ENCODE measurements around the gene CEP295NL. TPM values are rescaled to one million over a fixed set of nuclear protein-coding genes. Genes with fewer than 3 reads are reported as not detected.
"Not testable (repeated sequence)": the region's sequence is repeated elsewhere in the genome, so short reads cannot be mapped to it uniquely, and the experiment has no call there.

Gene CEP295NL
- total RNA-seq, 1 donor: 2.5 TPM

DNA sequence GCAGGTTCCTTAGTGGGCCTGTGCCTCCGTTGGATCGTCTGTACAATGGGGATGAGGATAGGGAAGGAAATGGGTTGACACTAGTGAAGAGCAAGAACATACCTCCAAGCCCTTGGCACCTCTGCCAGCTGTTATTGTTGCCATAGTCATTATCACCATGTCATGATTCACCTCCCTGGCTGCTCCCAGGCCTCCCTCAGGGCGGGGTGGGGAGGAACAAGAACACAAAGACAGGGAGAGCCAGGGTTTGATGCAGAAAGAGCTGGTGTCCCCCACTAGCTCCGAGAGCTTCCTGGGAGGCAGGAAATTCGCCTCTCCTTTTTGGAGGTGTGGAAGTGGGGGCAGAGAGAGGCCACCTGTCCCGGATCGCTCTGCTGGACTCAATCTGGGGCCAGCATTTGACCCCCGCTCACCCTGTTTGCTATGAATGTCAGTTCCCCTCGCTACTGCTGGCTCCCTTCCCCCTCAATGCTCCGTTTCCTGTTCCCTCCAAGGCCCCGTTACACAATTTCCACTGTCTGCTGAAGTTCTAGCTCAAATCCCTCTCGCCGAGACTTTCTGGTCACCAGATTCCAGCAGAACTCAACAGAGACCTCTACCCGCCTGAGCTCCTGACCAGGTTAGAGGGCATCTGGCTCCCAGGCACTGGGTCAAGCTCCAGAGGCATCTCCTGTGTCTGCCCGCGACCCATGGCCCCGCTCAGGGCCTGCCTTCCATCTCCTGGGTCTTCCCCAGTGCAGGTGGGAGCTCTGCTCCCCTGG lies 13.1 kb upstream of the CEP295NL start:
- TF ChIP-seq, protein P1, sequence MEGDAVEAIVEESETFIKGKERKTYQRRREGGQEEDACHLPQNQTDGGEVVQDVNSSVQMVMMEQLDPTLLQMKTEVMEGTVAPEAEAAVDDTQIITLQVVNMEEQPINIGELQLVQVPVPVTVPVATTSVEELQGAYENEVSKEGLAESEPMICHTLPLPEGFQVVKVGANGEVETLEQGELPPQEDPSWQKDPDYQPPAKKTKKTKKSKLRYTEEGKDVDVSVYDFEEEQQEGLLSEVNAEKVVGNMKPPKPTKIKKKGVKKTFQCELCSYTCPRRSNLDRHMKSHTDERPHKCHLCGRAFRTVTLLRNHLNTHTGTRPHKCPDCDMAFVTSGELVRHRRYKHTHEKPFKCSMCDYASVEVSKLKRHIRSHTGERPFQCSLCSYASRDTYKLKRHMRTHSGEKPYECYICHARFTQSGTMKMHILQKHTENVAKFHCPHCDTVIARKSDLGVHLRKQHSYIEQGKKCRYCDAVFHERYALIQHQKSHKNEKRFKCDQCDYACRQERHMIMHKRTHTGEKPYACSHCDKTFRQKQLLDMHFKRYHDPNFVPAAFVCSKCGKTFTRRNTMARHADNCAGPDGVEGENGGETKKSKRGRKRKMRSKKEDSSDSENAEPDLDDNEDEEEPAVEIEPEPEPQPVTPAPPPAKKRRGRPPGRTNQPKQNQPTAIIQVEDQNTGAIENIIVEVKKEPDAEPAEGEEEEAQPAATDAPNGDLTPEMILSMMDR (IDR thresholded peaks at IDR 0.05; ENCODE audit: extremely low read depth, low read depth, low read length): no peak
- H3K9me3 ChIP-seq (ENCODE audit: low read depth, low read length): no peaks in the 10 kb centered on the region
- peaks cover 18% of the 10 kb centered on the region for H3K4me1 ChIP-seq (ENCODE audit: insufficient read depth, low read length)
- peak overlapping the region; percentile 56 for H3K27ac ChIP-seq (ENCODE audit: low read depth, low read length)
- H2AFZ ChIP-seq (ENCODE audit: low read length): no peak overlapping the region
- H4K20me1 ChIP-seq (ENCODE audit: insufficient read depth, low read length): peaks cover 79% of the 10 kb centered on the region
- peak overlapping the region; percentile 7 for H3K4me3 ChIP-seq (ENCODE audit: insufficient read depth, low read length)
- no peaks in the 10 kb centered on the region for H3K27me3 ChIP-seq (ENCODE audit: insufficient read depth, low read length)
- H3K4me2 ChIP-seq (ENCODE audit: insufficient read depth, low read length): peak overlapping the region; percentile 36
- peaks cover 92% of the 10 kb centered on the region for H3K79me2 ChIP-seq (ENCODE audit: insufficient read depth, low read length)
- peaks cover 5% of the 10 kb centered on the region for H3K36me3 ChIP-seq (ENCODE audit: insufficient read depth, low read length)
- peak; percentile 94 for DNase-seq (ENCODE audit: insufficient read length, low spot score, missing footprints)

- no peak overlapping the region for H3K4me3 ChIP-seq (ENCODE audit: insufficient read depth, low read length)
- H3K79me2 ChIP-seq (ENCODE audit: insufficient read depth, low read length): peaks cover 92% of the 10 kb centered on the region
- no peak overlapping the region for H2AFZ ChIP-seq (ENCODE audit: low read length)
- no peak overlapping the region for H3K4me2 ChIP-seq (ENCODE audit: insufficient read depth, low read length)
- H3K27me3 ChIP-seq (ENCODE audit: insufficient read depth, low read length): no peaks in the 10 kb centered on the region
- H3K27ac ChIP-seq (ENCODE audit: low read depth, low read length): no peak overlapping the region
- H3K36me3 ChIP-seq (ENCODE audit: insufficient read depth, low read length): peaks cover 5% of the 10 kb centered on the region
- TF ChIP-seq, protein P1 (IDR thresholded peaks at IDR 0.05; ENCODE audit: extremely low read depth, low read depth, low read length): no peak
- H4K20me1 ChIP-seq (ENCODE audit: insufficient read depth, low read length): peaks cover 76% of the 10 kb centered on the region
- no peaks in the 10 kb centered on the region for H3K9me3 ChIP-seq (ENCODE audit: low read depth, low read length)
- no peak for DNase-seq (ENCODE audit: insufficient read length, low spot score, missing footprints)
- peaks cover 11% of the 10 kb centered on the region for H3K4me1 ChIP-seq (ENCODE audit: insufficient read depth, low read length)
Observed at GRCh38 chr17:78913115-78913514, 10.1 kb upstream of the CEP295NL start.

- Histone ChIP-seq H3K36me3 (ENCODE audit: insufficient read depth, low read length) (peaks cover 5% of the 10 kb centered on the region), H3K4me2 (ENCODE audit: insufficient read depth, low read length) (no peak overlapping the region), H3K27me3 (ENCODE audit: insufficient read depth, low read length) (no peaks in the 10 kb centered on the region), H3K9me3 (ENCODE audit: low read depth, low read length) (no peaks in the 10 kb centered on the region), H2AFZ (ENCODE audit: low read length) (no peak overlapping the region), H3K4me1 (ENCODE audit: insufficient read depth, low read length) (peaks cover 11% of the 10 kb centered on the region), H3K27ac (ENCODE audit: low read depth, low read length) (no peak overlapping the region), H4K20me1 (ENCODE audit: insufficient read depth, low read length) (peaks cover 77% of the 10 kb centered on the region), H3K4me3 (ENCODE audit: insufficient read depth, low read length) (no peak overlapping the region), H3K79me2 (ENCODE audit: insufficient read depth, low read length) (peaks cover 93% of the 10 kb centered on the region)
- TF ChIP-seq, protein P1 (IDR thresholded peaks at IDR 0.05; ENCODE audit: extremely low read depth, low read depth, low read length): no peak
- peak; percentile 54 for DNase-seq (ENCODE audit: insufficient read length, low spot score, missing footprints)
Observed at GRCh38 chr17:78912082-78912481, 9.1 kb upstream of the CEP295NL start.

- not testable (repeated sequence) for H2AFZ ChIP-seq (ENCODE audit: low read length); H3K4me2 ChIP-seq (ENCODE audit: insufficient read depth, low read length); H3K4me3 ChIP-seq (ENCODE audit: insufficient read depth, low read length); H3K4me1 ChIP-seq (ENCODE audit: insufficient read depth, low read length); H3K27me3 ChIP-seq (ENCODE audit: insufficient read depth, low read length); H3K27ac ChIP-seq (ENCODE audit: low read depth, low read length); DNase-seq (ENCODE audit: insufficient read length, low spot score, missing footprints); H3K9me3 ChIP-seq (ENCODE audit: low read depth, low read length); H3K36me3 ChIP-seq (ENCODE audit: insufficient read depth, low read length)
- H4K20me1 ChIP-seq (ENCODE audit: insufficient read depth, low read length): peaks cover 77% of the 10 kb centered on the region
- peaks cover 95% of the 10 kb centered on the region for H3K79me2 ChIP-seq (ENCODE audit: insufficient read depth, low read length)
Observed at GRCh38 chr17:78911543-78911942, 8.5 kb upstream of the CEP295NL start.

All from osteoblast (primary cell).